GM12864 (cell line): Measurements from ENCODE around the gene HIC1.

Source experiments
- DNase-seq: peaks from one replicate; pipeline ENCODE4 v3.0.0-alpha.2; 2011; ENCODE audit warnings: low read depth
- H3K4me3 ChIP-seq: 2 replicates; pipeline ENCODE4 v1.5.1; 2011; ENCODE audit warnings: mild to moderate bottlenecking, low read depth, low read length, control low read depth
- CTCF ChIP-seq: IDR thresholded peaks from 2 replicates; pipeline ENCODE4 v1.5.1; 2011; ENCODE audit warnings: low read depth, mild to moderate bottlenecking, moderate library complexity, low read length, control low read depth, inconsistent platforms; ENCODE audit errors: missing control alignments

The HIC1 gene

DNA sequence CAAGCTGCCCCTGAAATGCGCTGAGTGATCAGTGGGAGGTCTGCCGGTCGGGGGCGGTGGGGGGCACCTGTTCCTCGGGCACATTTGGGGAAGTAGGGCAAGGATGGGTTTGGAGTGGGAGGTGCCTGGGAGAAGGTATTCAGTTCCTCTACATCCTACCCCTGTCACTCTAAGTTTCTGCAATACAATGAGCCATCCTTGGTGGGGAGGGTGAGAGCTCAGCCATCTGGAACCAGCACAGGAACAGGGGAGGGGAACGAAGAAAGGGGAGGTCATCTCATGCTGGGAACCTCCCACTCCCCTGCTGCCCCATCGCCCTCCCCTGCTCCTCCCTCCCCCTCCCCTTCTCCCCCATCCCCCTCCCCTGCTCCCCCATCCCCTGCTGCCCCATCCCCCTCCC, 20.7 kb upstream of the HIC1 start:
- H3K4me3 ChIP-seq: no peak overlapping the region
- no peak for DNase-seq
- TF ChIP-seq CTCF: no peak

DNA sequence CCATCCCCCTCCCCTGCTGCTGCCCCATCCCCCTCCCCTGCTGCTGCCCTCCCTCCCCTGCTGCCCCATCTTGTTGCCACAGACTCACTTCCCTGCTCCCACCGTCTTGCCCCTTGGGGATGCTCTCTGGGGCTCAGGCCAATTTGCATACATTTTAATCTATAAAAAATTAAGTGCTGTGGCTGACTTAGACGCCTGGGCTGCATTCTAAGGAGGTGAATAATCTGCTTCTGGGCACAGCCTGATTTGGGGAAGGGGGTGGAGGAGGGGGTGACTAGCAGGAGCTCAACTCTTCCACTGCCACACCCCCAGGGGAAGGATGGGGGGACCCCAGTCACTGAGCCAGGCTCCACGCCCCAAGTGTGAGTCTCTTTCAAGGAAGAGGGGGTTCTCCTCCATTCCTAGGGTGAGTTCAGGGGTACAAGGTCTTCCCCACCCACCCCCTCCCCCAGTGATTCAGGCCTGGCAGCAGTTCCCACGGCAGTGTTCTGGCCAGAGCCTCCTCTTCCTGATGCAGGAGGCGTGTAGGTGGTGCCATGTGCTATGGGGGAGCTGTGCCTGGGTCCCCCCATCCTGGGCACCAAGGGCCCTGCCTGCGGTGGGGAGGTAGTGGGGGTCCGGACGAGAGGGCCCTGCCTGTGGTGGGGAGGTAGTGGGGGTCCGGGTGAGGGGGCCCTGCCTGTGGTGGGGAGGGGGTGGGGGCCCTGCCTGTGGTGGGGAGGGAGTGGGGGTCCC, 19.9 kb upstream of the HIC1 start:
- TF ChIP-seq CTCF: no peak
- DNase-seq: no peak
- no peak overlapping the region for H3K4me3 ChIP-seq

DNA sequence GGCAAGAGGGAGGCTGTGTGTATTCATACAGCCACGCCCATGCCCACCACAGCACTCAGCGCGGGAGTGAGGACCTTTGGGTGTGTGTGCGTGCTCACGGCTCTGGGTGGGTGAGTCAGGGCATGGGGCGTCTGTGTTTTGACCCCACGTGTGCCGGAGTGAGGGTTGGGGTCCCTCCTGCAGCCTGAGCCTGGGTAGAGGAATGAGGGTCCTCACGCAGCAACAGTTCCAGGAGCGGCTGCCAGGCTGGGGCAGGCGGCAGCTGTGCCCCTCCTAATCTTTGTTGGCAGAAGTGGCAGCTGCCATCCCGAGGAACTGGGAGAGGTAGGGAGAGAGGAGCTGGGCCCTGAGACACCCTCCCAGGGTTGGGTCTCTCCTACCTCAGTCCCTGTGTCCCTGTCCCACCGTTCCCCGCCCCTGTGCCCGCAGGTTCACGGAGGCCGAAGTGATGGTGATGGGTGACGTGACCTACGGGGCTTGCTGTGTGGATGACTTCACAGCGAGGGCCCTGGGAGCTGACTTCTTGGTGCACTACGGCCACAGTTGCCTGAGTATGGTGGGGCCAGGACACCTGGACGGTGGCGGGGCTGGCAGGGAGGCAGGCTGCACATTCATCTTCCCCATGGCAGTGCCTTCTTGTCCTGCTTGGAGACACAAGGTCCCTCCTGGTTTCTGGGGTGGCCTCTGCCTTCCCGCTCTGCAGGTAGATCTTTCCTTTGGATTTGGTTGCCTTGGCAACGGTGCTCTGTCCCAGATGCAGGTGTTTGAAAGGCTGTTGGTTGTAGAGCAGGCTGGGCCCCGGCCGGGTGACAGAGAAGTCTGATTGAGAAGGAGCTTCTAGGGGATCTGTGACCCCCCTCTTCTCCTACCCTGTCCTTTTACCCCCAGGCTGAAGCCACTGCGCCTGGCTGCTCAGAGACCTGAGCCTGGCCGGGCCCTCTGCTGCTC, 19.1 kb upstream of the HIC1 start:
- H3K4me3 ChIP-seq: no peak overlapping the region
- TF ChIP-seq CTCF: no peak
- DNase-seq: no peak

DNA sequence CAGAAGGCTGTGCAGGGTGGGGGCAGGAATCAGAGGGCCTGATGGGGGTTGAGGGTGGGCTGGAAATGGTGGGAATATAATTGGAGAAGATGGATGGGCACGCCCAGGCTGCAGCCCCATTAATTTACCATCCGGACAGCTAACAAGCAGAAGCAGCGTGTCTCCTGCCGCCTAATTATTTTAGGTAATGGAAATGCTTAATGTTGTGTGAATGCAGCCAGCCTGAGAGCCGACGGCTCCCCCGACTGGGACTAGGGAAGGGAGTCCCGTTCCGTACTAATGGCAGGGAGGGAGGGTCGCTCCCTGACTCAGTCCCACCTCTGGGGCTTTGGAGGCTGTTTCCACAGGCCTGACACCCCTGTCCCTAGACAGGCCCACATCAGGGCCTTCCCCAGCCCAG, 17.7 kb upstream of the HIC1 start:
- no peak overlapping the region for H3K4me3 ChIP-seq
- DNase-seq: no peak
- no peak for TF ChIP-seq CTCF

GRCh38 chr17:2040219-2040827, 14.6 kb upstream of the HIC1 start:
- no peak overlapping the region for H3K4me3 ChIP-seq
- no peak for DNase-seq
- TF ChIP-seq CTCF: no peak

DNA sequence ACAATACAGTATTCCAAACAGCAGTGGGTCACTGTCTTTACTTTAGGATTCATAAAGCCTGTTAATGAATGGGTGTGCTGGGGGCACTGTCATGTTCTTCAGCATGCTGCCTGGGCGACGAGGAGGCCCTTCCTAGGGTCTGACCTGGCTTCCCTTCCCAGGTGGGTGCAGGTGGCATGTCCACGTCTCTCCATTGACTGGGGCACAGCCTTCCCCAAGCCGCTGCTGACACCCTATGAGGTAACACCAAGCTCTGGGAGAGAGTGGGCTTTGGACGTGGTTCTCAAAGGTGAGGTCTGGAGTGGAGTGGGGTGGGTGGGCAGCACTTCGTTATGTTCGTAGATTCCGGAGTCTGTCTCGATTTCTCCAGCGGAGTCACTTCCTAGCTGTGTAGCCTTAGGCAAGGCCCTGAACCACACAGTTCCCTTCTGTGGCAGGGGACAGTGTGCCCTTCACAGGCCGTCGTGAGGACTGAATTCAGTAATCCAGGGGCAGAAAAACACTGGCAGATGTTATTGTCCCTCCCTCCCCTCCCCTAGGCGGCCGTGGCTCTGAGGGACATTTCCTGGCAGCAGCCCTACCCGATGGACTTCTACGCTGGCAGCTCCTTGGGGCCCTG, 13.9 kb upstream of the HIC1 start:
- DNase-seq: no peak
- no peak for TF ChIP-seq CTCF
- H3K4me3 ChIP-seq: peak overlapping the region; percentile 65
